ENCODE data around the gene DNAH9. TPM values are rescaled to one million over a fixed set of nuclear protein-coding genes. Genes with fewer than 3 reads are reported as not detected.

DNAH9 gene
- total RNA-seq, 6 experiments from 2014 or later = not detected

DNA sequence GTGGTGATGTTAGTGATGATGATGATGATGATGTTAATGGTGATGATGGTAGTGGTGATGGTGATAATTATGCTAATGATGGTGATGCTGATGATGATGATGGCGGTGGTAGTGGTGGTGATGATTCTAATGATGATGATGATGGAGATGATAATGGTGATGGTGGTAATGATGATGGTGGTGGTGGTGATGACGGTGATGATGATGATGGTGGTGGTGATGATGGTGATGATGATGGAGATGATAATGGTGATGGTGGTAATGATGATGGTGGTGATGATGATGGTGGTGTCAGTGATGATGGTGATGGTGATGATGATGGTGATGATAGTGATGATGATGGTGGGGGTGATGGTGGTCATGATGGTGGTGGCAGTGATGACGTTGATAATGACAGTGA, 132.5 kb downstream of the DNAH9 start:
- intact Hi-C loops (cut with DNase I) = no loop called here
- ATAC-seq (no peak), DNase-seq (no peak)
- Histone ChIP-seq H3K4me3 (no peak overlapping the region), H3K4me1 (no peaks in the 10 kb centered on the region), H3K27me3 (no peaks in the 10 kb centered on the region), H3K27ac (no peak overlapping the region), H3K9me3 (no peaks in the 10 kb centered on the region), H3K36me3 (no peaks in the 10 kb centered on the region)
- WGBS (ENCODE audit: insufficient coverage, low coverage, low lambda C conversion rate, missing lambda C conversion rate) = 71% methylated on average over 3 of the region's 3 CpGs
- TF ChIP-seq CTCF (IDR thresholded peaks at IDR 0.05) = no peak
- no peak for TF ChIP-seq POLR2A (IDR thresholded peaks at IDR 0.05)

DNA sequence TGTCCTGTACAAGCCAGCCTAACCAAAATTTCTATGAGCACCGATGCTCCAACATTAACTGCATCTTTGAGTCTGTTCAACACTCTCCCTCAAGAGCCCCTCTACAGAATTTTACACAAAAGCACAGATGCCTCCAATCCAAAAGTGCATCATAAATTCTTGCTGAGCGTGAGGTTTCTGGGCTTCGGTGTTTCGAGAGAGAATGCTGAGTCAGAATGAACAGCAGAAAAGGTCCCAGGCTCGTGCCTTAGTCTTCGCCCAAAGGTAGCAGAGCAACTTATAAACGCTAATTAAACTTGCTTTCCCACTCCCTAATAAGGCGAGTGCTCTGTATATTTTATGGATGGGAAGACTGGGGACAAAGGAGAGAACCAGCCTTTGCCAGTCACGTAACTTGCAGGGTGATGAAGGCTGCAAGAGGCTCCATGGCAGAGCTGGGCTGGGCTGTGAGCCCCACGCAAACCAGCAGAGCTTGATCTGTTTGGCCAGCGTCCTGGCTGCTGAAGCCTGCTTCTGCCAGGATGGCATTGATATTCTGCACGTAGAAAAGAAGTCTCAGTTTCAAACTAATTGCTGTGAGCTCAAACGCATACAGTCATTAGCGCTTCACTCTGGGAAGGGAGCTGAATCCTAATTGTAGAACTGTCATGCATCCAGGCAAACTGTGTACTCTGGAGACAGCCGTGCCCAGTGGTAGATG, 138.5 kb downstream of the DNAH9 start:
- H3K36me3 ChIP-seq = no peaks in the 10 kb centered on the region
- H3K27me3 ChIP-seq = no peaks in the 10 kb centered on the region
- intact Hi-C loops (cut with DNase I) = no loop called here
- whole genome bisulfite sequencing (ENCODE audit: insufficient coverage, low coverage, low lambda C conversion rate, missing lambda C conversion rate) = 57% methylated on average over 9 of the region's 15 CpGs
- H3K4me3 ChIP-seq = no peak overlapping the region
- DNase-seq (no peak), ATAC-seq (no peak)
- no peak overlapping the region for H3K27ac ChIP-seq
- H3K4me1 ChIP-seq = no peaks in the 10 kb centered on the region
- no peak for TF ChIP-seq POLR2A (IDR thresholded peaks at IDR 0.05)
- no peak for TF ChIP-seq CTCF (IDR thresholded peaks at IDR 0.05)
- H3K9me3 ChIP-seq = no peaks in the 10 kb centered on the region

- no peaks in the 10 kb centered on the region for H3K36me3 ChIP-seq
- intact Hi-C loops (cut with DNase I) = no loop called here
- DNase-seq = no peak
- H3K4me3 ChIP-seq = no peak overlapping the region
- ATAC-seq = no peak
- H3K9me3 ChIP-seq = no peaks in the 10 kb centered on the region
- no peaks in the 10 kb centered on the region for H3K4me1 ChIP-seq
- no peak overlapping the region for H3K27ac ChIP-seq
- TF ChIP-seq CTCF (IDR thresholded peaks at IDR 0.05) (no peak), POLR2A (IDR thresholded peaks at IDR 0.05) (no peak)
- no peaks in the 10 kb centered on the region for H3K27me3 ChIP-seq
- WGBS (ENCODE audit: insufficient coverage, low coverage, low lambda C conversion rate, missing lambda C conversion rate) = 57% methylated on average over 3 of the region's 5 CpGs
Measured at GRCh38 chr17:11737313-11737679, 139.0 kb downstream of the DNAH9 start.

DNA sequence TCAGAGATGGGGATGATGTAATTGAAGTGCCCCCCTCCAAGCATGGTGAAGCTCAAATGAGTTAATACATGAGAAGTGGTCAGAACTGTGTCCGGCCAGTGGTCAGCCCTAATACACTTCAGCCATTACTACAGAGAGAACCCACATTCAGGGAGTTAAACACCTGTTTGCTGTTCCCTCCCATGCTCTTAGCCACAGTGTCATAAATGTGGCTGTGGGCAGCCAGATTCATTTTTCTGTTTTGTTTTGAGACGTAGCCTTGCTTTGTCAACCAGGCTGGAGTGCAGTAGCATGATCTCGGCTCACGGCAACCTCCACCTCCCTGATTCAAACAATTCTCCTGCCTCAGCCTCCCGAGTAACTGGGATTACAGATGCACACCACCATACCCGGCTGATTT, 139.9 kb downstream of the DNAH9 start:
- TF ChIP-seq CTCF (IDR thresholded peaks at IDR 0.05) = no peak
- no peak for TF ChIP-seq POLR2A (IDR thresholded peaks at IDR 0.05)
- no peaks in the 10 kb centered on the region for H3K9me3 ChIP-seq
- H3K27ac ChIP-seq = no peak overlapping the region
- no peaks in the 10 kb centered on the region for H3K36me3 ChIP-seq
- DNase-seq (no peak), ATAC-seq (no peak)
- intact Hi-C loops (cut with DNase I) = no loop called here
- WGBS (ENCODE audit: insufficient coverage, low coverage, low lambda C conversion rate, missing lambda C conversion rate) = 74% methylated on average over 5 of the region's 6 CpGs
- no peaks in the 10 kb centered on the region for H3K4me1 ChIP-seq
- no peak overlapping the region for H3K4me3 ChIP-seq
- no peaks in the 10 kb centered on the region for H3K27me3 ChIP-seq

DNA sequence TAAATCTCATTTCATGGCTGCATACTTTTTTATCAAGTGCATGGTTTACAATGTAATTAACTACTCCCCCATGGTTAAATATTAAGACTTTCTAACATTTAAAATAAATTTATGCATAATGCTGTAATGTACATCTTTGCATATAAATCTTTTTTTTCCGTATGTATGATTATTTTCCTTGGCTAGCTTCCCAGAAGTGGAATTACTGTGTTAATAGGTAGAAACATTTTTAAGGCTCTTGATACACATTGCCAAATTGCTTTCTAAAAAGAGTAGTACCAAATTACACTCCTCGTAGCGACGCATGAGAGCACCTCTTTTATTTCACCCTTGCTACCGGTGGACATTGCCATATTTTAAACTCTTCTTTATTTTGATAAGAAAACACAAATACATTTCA, 141.1 kb downstream of the DNAH9 start:
- intact Hi-C loops (cut with DNase I) = no loop called here

More for the DNA sequence above, 141.1 kb downstream of the DNAH9 start:
- ATAC-seq (no peak), DNase-seq (no peak)
- Histone ChIP-seq H3K9me3 (no peaks in the 10 kb centered on the region), H3K27ac (no peak overlapping the region), H3K4me3 (no peak overlapping the region), H3K27me3 (no peaks in the 10 kb centered on the region), H3K4me1 (no peaks in the 10 kb centered on the region), H3K36me3 (no peaks in the 10 kb centered on the region)
- 71% methylated on average over 5 of the region's 5 CpGs for WGBS (ENCODE audit: insufficient coverage, low coverage, low lambda C conversion rate, missing lambda C conversion rate)
- TF ChIP-seq POLR2A (IDR thresholded peaks at IDR 0.05) (no peak), CTCF (IDR thresholded peaks at IDR 0.05) (no peak)

Measured in right lobe of liver (tissue), 6 donors.